Suprapubic skin (tissue), 4 donors: Measurements from ENCODE around the gene LRGUK.

Experiments
- POLR2A ChIP-seq, 2 donors: fragments of 450-650 bp; IDR thresholded peaks; one replicate each; pipeline ENCODE4 v1.6.1; 2017; ENCODE audit warnings: antibody characterized with exemption in 2 of 2, mild to moderate bottlenecking in 2 of 2, moderate library complexity in 2 of 2
- POLR2AphosphoS5 ChIP-seq, 3 donors: sonication (generic); formaldehyde crosslinking; IDR thresholded peaks; one replicate each; pipeline ENCODE4 v1.6.1; 2017; ENCODE audit warnings: antibody characterized with exemption in 3 of 3
- TF ChIP-seq, protein P1 (sequence below), 2 donors: fragments of 200-600 bp in 1 of 2; fragments of 450-650 bp in 1 of 2; sonication (generic) in 1 of 2; IDR thresholded peaks; one replicate each; pipeline ENCODE4 v1.5.1; 2016 to 2019; ENCODE audit warnings: antibody characterized with exemption in 2 of 2, mild to moderate bottlenecking in 1 of 2, moderate library complexity in 1 of 2

DNA sequence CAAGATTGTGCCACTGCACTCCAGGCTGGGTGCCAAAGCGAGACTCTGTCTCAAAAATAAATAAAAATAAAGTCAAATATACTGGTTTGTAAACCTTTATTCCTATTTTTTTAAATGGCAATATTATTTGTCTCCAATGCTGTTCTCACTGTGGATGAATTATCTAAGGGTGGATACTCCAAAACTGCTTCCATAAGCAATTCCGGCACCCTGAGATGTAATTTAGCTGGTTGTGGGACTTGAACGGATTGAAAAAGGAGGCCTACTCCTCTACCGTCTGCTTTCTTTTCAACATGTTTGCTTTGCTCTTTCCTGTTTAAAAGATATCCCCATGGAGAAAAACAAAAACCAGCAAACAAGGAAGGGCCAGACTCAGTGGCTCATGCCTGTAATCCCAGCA lies 135.2 kb downstream of the LRGUK start:
- TF ChIP-seq, protein P1, sequence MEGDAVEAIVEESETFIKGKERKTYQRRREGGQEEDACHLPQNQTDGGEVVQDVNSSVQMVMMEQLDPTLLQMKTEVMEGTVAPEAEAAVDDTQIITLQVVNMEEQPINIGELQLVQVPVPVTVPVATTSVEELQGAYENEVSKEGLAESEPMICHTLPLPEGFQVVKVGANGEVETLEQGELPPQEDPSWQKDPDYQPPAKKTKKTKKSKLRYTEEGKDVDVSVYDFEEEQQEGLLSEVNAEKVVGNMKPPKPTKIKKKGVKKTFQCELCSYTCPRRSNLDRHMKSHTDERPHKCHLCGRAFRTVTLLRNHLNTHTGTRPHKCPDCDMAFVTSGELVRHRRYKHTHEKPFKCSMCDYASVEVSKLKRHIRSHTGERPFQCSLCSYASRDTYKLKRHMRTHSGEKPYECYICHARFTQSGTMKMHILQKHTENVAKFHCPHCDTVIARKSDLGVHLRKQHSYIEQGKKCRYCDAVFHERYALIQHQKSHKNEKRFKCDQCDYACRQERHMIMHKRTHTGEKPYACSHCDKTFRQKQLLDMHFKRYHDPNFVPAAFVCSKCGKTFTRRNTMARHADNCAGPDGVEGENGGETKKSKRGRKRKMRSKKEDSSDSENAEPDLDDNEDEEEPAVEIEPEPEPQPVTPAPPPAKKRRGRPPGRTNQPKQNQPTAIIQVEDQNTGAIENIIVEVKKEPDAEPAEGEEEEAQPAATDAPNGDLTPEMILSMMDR (IDR thresholded peaks at IDR 0.05), result no peak
- no peak for TF ChIP-seq POLR2A (IDR thresholded peaks at IDR 0.05)
- no peak for TF ChIP-seq POLR2AphosphoS5 (IDR thresholded peaks at IDR 0.05)
